ENCODE measurements around the gene NDEL1.

GRCh38 chr17:8484465-8484864 lies 48.8 kb downstream of the NDEL1 start:
- TF ChIP-seq CREB1 (IDR thresholded peaks at IDR 0.05; ENCODE audit: low read depth) (no peak), FOXM1 (IDR thresholded peaks at IDR 0.05; ENCODE audit: borderline replicate concordance, low read depth) (no peak), CEBPB (IDR thresholded peaks at IDR 0.05) (no peak), TAF1 (IDR thresholded peaks at IDR 0.05; ENCODE audit: low read depth) (no peak), RAD21 (IDR thresholded peaks at IDR 0.05; ENCODE audit: low read depth) (no peak), EGR1 (IDR thresholded peaks at IDR 0.05) (no peak), EP300 (IDR thresholded peaks at IDR 0.05; ENCODE audit: borderline replicate concordance) (no peak), NFIC (IDR thresholded peaks at IDR 0.05) (no peak), YY1 (IDR thresholded peaks at IDR 0.05; ENCODE audit: low read depth) (no peak), ZBTB7A (IDR thresholded peaks at IDR 0.05; ENCODE audit: low read depth) (no peak), TEAD4 (IDR thresholded peaks at IDR 0.05) (no peak)
- TF ChIP-seq, protein P1, sequence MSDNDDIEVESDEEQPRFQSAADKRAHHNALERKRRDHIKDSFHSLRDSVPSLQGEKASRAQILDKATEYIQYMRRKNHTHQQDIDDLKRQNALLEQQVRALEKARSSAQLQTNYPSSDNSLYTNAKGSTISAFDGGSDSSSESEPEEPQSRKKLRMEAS (IDR thresholded peaks at IDR 0.05), result no peak
- TF ChIP-seq, protein P2, sequence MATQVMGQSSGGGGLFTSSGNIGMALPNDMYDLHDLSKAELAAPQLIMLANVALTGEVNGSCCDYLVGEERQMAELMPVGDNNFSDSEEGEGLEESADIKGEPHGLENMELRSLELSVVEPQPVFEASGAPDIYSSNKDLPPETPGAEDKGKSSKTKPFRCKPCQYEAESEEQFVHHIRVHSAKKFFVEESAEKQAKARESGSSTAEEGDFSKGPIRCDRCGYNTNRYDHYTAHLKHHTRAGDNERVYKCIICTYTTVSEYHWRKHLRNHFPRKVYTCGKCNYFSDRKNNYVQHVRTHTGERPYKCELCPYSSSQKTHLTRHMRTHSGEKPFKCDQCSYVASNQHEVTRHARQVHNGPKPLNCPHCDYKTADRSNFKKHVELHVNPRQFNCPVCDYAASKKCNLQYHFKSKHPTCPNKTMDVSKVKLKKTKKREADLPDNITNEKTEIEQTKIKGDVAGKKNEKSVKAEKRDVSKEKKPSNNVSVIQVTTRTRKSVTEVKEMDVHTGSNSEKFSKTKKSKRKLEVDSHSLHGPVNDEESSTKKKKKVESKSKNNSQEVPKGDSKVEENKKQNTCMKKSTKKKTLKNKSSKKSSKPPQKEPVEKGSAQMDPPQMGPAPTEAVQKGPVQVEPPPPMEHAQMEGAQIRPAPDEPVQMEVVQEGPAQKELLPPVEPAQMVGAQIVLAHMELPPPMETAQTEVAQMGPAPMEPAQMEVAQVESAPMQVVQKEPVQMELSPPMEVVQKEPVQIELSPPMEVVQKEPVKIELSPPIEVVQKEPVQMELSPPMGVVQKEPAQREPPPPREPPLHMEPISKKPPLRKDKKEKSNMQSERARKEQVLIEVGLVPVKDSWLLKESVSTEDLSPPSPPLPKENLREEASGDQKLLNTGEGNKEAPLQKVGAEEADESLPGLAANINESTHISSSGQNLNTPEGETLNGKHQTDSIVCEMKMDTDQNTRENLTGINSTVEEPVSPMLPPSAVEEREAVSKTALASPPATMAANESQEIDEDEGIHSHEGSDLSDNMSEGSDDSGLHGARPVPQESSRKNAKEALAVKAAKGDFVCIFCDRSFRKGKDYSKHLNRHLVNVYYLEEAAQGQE (IDR thresholded peaks at IDR 0.05; ENCODE audit: low read depth), result no peak
- TF ChIP-seq, protein P3, sequence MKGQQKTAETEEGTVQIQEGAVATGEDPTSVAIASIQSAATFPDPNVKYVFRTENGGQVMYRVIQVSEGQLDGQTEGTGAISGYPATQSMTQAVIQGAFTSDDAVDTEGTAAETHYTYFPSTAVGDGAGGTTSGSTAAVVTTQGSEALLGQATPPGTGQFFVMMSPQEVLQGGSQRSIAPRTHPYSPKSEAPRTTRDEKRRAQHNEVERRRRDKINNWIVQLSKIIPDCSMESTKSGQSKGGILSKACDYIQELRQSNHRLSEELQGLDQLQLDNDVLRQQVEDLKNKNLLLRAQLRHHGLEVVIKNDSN (IDR thresholded peaks at IDR 0.05), result no peak

Data from Ishikawa (cell line).